ENCODE results near the gene HOXD9.

The HOXD9 gene

DNA sequence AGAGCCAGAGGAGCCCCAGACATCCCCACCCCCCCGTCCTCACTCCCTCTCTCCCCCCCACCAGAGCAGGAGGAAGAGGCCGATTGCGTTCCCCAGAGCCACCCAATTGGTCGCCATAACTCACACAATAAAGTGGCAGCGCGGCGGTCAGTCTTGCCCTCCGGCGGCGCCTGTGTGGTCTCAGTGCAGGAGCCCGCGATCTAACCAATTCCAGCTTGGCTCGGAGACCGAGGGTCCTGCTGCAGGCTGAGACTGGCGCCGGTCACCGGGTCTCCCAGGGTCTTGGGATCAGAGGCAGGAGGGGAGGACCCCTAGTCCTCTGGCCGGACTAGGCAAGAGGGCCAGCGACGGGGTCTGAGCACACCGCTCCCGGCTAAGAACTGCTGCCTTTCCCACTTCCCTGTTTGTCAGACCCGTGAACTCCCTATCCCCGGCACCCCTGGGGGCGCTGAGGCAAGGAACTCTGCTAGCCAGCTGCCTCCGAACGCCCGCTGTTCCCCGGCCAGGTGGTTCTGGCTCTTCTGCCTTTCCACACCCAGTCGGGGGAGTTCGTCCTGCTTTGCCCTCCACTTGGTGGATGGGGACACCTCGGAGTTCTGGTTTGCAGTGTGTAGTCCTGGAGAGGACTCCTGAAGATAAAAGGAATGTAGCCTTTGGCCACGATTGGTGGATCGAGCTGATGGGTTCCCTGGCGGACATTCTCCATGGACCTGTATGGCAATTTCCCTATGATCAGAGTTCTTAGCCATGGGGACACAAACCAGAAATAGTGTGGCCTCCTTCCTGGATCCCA lies 24.0 kb upstream of the HOXD9 start:
- no peak for DNase-seq (ENCODE audit: low read depth in 2 of 2)

- DNase-seq (ENCODE audit: low read depth in 2 of 2): no peak
These were observed 23.3 kb upstream of the HOXD9 start for GRCh38 chr2:176099159-176099727.

- no peak for DNase-seq (ENCODE audit: low read depth in 2 of 2)
These were observed 22.6 kb upstream of the HOXD9 start, which contains the start of gene HOXD12 for GRCh38 chr2:176099728-176100546. TSS of gene HOXD12 (plus strand) at chr2:176099795. CDS start at chr2:176099802, 7 bp downstream.

GRCh38 chr2:176100547-176101140 lies 21.9 kb upstream of the HOXD9 start:
- DNase-seq (ENCODE audit: low read depth in 2 of 2): no peak

- no peak for DNase-seq (ENCODE audit: low read depth in 2 of 2)
These were observed 21.2 kb upstream of the HOXD9 start for GRCh38 chr2:176101216-176101830.

- DNase-seq (ENCODE audit: low read depth in 2 of 2): no peak
These were observed 20.7 kb upstream of the HOXD9 start for GRCh38 chr2:176101842-176102241.

GRCh38 chr2:176102309-176102866 lies 20.1 kb upstream of the HOXD9 start:
- no peak for DNase-seq (ENCODE audit: low read depth in 2 of 2)

DNA sequence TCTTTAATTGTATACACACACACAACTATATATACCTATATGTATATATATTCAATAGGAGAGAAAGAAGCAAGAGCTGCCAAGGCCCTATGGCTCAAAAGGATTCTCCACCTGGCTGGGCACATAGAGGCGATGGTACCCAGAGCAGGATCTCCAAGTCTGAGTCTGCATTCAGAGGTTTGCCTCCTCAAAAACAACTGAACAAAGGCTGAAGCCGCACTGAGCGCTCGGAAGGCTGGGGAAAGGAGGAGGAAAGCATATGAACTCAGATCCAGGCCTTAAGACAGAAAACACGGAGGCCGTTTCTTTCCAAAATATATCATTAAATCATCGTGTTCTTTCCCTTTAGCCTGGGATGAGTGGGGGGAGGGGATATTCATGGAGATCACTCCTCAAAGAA lies 19.3 kb upstream of the HOXD9 start:
- no peak for DNase-seq (ENCODE audit: low read depth in 2 of 2)

DNA sequence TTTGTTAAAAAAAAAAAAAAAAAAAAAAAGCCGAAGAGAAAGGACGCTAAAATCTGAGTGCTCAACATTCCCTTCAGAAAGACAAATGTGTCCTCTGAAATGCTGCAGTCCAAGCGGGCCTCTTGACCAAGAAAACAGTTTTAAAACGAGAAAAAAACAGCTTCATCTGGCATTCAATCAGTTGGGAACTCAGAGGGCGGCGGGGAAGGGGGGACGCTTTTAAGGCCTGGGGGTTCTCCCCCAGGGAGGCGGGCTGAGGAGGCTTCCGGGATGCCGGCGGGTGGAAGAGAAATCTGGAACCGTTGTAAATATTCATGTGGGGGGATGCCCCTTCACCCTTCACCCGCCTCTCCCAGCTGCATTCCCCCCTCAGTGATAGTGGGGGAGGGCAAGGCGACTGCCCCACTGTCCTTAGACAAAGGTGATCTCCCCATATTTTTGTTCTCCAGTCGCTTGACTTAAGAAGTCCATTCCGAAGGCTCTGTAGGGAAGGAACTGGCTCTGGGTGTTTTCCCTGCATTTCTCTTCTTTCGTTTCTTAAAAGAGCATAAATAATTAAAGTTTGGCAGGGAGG lies 18.7 kb upstream of the HOXD9 start:
- no peak for DNase-seq (ENCODE audit: low read depth in 2 of 2)

GRCh38 chr2:176104316-176105077 lies 18.0 kb upstream of the HOXD9 start:
- no peak for DNase-seq (ENCODE audit: low read depth in 2 of 2)

DNA sequence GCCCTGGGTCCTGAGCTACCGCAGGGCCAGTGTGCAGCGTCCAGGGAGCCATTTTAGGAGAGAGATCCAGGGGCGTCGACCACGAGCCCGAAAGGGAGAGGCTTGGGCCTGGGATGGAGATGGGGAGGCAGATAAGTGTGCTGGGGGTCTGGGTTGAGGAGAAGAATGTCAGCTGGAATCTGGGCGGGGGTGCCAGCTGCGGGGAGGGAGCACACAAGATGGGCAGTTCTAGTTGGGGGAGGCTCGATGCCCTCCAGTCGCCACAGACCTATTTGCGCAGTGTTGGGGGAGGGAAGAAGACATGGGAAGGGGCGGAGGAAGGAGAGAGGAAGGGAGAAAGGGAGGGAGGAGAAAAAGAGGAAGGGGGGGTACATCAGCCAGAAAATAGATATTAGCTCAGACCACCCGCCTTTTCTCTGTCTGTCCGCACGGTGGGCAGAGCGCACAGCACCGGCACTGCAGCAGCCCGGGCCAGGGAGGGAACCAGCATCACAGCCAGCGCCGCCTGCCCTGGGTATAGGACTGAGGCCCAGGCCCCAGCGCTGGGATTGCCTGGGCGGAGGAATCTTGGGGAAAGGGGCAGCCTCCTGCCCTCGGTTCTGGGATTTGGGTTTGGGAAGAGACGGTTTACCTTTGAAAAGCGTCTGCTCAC lies 17.3 kb upstream of the HOXD9 start:
- no peak for DNase-seq (ENCODE audit: low read depth in 2 of 2)

DNA sequence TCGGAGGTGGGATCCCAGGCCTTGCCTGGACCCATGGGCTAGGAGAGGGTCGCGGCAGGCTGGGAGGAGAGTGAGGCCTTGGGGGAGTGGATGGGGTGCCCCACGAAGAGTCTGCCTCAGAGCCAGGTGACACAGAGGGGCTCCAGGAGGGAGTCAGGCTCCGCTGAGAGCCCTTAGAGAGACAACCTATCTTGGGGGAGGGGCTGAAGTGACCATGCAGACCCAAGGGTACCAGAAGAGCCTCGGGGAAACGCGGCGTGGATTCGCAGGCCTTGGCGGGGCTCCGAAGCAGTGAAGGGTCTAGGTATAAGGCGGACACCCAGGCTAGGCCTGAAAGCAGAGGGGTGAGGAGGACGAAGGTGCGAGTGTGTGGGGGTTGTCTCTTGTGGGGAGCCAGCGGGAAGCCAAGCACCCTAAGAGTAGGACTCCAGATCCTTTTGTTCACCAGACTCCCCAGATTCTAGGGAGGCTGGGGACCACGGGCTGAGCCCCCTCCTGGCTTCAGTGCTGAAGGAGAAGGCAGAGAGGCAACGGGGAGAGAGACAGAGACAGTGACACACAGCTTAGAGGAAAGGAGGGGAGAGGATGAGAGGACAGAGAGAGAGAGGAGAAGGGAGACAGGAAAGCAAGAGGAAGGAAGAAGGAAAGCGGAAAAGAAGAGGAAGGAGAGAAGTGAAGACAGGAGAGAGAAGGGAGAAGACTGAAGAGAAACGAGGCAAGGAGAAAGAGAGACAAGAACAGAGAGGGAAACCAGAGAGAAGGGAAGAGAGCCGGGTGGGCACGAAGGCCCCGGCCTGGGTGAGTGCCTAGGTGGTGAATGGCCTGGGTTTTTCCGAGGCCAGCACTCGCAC lies 16.6 kb upstream of the HOXD9 start:
- DNase-seq (ENCODE audit: low read depth in 2 of 2): no peak

- DNase-seq (ENCODE audit: low read depth in 2 of 2): no peak
These were observed 15.7 kb upstream of the HOXD9 start, which contains the start of gene HOXD11 for GRCh38 chr2:176106581-176107539. TSS of gene HOXD11 (plus strand) at chr2:176107280. CDS start at chr2:176107356, 76 bp downstream.

DNA sequence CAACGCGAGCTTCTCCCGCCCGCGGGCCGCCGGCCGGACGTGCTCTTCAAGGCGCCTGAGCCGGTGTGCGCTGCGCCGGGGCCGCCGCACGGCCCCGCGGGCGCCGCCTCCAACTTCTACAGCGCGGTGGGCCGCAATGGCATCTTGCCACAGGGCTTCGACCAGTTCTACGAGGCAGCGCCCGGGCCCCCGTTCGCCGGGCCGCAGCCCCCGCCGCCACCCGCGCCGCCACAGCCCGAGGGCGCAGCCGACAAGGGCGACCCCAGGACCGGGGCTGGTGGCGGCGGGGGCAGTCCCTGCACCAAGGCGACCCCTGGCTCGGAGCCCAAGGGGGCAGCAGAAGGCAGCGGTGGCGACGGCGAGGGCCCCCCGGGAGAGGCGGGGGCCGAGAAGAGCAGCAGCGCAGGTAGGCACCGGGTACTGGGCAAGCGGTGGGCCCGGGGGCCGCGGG lies 14.8 kb upstream of the HOXD9 start:
- no peak for DNase-seq (ENCODE audit: low read depth in 2 of 2)

DNA sequence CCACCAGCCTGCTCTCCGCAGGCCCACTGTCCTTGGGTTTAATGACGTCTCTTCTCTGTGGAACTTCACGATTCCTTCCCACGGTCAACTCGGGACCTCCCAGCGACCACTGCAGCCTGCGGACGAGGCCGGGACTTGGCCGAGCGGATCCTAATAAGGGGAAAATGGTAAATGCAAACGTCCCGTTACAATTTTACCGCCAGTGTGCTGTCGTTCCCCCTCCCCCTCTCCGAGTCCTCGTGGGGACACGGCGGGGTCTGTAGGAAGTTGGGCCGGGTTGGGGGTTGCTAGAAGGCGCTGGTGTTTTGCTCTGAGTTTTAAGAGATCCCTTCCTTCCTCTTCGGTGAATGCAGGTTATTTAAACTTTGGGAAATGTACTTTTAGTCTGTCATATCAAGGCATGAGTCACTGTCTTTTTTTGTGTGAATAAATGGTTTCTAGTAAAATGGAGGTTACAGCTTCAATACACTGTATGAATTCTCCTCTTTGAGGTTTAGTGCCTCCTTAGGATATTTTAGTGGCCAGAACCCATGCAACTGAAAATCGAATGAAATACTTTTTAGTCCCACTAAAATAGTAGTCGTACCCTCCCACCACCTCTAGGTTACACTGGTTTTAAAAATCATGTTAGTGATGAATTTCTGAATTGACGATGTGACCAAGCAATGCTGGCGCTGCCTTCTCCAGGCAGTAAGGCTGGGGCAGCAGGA lies 13.2 kb upstream of the HOXD9 start:
- no peak for DNase-seq (ENCODE audit: low read depth in 2 of 2)

DNA sequence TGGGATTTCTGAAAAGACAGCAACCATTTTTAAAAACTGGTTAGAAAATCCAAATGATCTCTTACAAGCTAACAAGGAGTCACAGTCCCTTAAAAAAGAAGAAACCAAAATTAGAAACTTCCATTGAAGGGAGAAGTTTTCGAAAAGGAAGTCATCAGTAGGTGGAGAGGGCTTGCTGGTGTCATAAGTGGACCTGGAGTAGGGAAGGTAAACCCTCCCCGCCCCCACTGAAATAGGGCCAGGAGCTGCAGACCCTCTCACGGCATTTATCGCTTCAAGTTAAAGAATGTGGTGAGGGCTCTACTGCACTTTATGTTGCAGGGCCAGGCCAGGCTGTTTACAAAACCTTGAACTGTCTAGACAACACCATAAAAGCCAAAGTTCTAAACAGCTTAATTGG lies 12.6 kb upstream of the HOXD9 start:
- no peak for DNase-seq (ENCODE audit: low read depth in 2 of 2)

All from stimulated activated CD4-positive, alpha-beta T cell treated with anti-CD3 and anti-CD28 coated beads, Interleukin-1b, Interleukin-23, amount 100 ng/mL, for 1 hour (primary cell).